ENCODE measurements around the gene F2R. TPM values are rescaled to one million over a fixed set of nuclear protein-coding genes. Genes with fewer than 3 reads are reported as not detected.

F2R gene
- total and polyA plus RNA-seq, 9 donors: 15.3 to 42.2 (median 25.6) TPM

- H3K36me3 ChIP-seq (ENCODE audit: control insufficient read depth, insufficient read depth, low read length): no peaks in the 10 kb centered on the region
- whole genome bisulfite sequencing (ENCODE audit: insufficient coverage): no CpG with 5 or more reads among the region's 3 CpGs
- H3K27ac ChIP-seq (ENCODE audit: low read length): no peak overlapping the region
- H3K9me3 ChIP-seq (replicated peaks; ENCODE audit: control insufficient read depth, low read depth, low read length): no peaks in the 10 kb centered on the region
- H3K27me3 ChIP-seq (ENCODE audit: control insufficient read depth, insufficient read depth, low read length): no peaks in the 10 kb centered on the region
- H3K4me1 ChIP-seq (ENCODE audit: control insufficient read depth, insufficient read depth, low read length): peaks cover 9% of the 10 kb centered on the region
- peak; percentile 35 for DNase-seq
- H3K4me3 ChIP-seq (ENCODE audit: low read length): no peak overlapping the region
These were observed 26.4 kb upstream of the F2R start for GRCh38 chr5:76689321-76690036.

- no peaks in the 10 kb centered on the region for H3K9me3 ChIP-seq (replicated peaks; ENCODE audit: control insufficient read depth, low read depth, low read length)
- peak overlapping the region; percentile 3 for H3K27ac ChIP-seq (ENCODE audit: low read length)
- peaks cover 9% of the 10 kb centered on the region for H3K4me1 ChIP-seq (ENCODE audit: control insufficient read depth, insufficient read depth, low read length)
- no peaks in the 10 kb centered on the region for H3K36me3 ChIP-seq (ENCODE audit: control insufficient read depth, insufficient read depth, low read length)
- H3K4me3 ChIP-seq (ENCODE audit: low read length): no peak overlapping the region
- no peaks in the 10 kb centered on the region for H3K27me3 ChIP-seq (ENCODE audit: control insufficient read depth, insufficient read depth, low read length)
- WGBS (ENCODE audit: insufficient coverage): no CpG with 5 or more reads among the region's 3 CpGs
- DNase-seq: no peak
These were observed 25.8 kb upstream of the F2R start for GRCh38 chr5:76690037-76690679.

GRCh38 chr5:76690704-76691466 is 25.0 kb upstream of the F2R start:
- Histone ChIP-seq H3K4me1 (ENCODE audit: control insufficient read depth, insufficient read depth, low read length) (peaks cover 9% of the 10 kb centered on the region), H3K36me3 (ENCODE audit: control insufficient read depth, insufficient read depth, low read length) (no peaks in the 10 kb centered on the region), H3K27ac (ENCODE audit: low read length) (peak overlapping the region; percentile 74), H3K27me3 (ENCODE audit: control insufficient read depth, insufficient read depth, low read length) (no peaks in the 10 kb centered on the region), H3K9me3 (replicated peaks; ENCODE audit: control insufficient read depth, low read depth, low read length) (no peaks in the 10 kb centered on the region), H3K4me3 (ENCODE audit: low read length) (no peak overlapping the region)
- 38% methylated on average over 2 of the region's 7 CpGs for WGBS (ENCODE audit: insufficient coverage)
- peak; percentile 73 for DNase-seq

GRCh38 chr5:76691467-76692273 is 24.3 kb upstream of the F2R start:
- Histone ChIP-seq H3K36me3 (ENCODE audit: control insufficient read depth, insufficient read depth, low read length) (no peaks in the 10 kb centered on the region), H3K27me3 (ENCODE audit: control insufficient read depth, insufficient read depth, low read length) (no peaks in the 10 kb centered on the region), H3K4me3 (ENCODE audit: low read length) (no peak overlapping the region), H3K9me3 (replicated peaks; ENCODE audit: control insufficient read depth, low read depth, low read length) (no peaks in the 10 kb centered on the region), H3K4me1 (ENCODE audit: control insufficient read depth, insufficient read depth, low read length) (peaks cover 9% of the 10 kb centered on the region), H3K27ac (ENCODE audit: low read length) (peak overlapping the region; percentile 74)
- WGBS (ENCODE audit: insufficient coverage): 8% methylated on average over 2 of the region's 5 CpGs
- peak; percentile 60 for DNase-seq

- Histone ChIP-seq H3K4me3 (ENCODE audit: low read length) (no peak overlapping the region), H3K4me1 (ENCODE audit: control insufficient read depth, insufficient read depth, low read length) (peaks cover 9% of the 10 kb centered on the region), H3K9me3 (replicated peaks; ENCODE audit: control insufficient read depth, low read depth, low read length) (no peaks in the 10 kb centered on the region), H3K27me3 (ENCODE audit: control insufficient read depth, insufficient read depth, low read length) (no peaks in the 10 kb centered on the region), H3K36me3 (ENCODE audit: control insufficient read depth, insufficient read depth, low read length) (no peaks in the 10 kb centered on the region), H3K27ac (ENCODE audit: low read length) (peak overlapping the region; percentile 74)
- no CpG with 5 or more reads among the region's 6 CpGs for WGBS (ENCODE audit: insufficient coverage)
- no peak for DNase-seq
These were observed 23.7 kb upstream of the F2R start for GRCh38 chr5:76692274-76692540.

- DNase-seq: no peak
- Histone ChIP-seq H3K27me3 (ENCODE audit: control insufficient read depth, insufficient read depth, low read length) (no peaks in the 10 kb centered on the region), H3K36me3 (ENCODE audit: control insufficient read depth, insufficient read depth, low read length) (no peaks in the 10 kb centered on the region), H3K4me3 (ENCODE audit: low read length) (no peak overlapping the region), H3K27ac (ENCODE audit: low read length) (peak overlapping the region; percentile 60), H3K9me3 (replicated peaks; ENCODE audit: control insufficient read depth, low read depth, low read length) (no peaks in the 10 kb centered on the region), H3K4me1 (ENCODE audit: control insufficient read depth, insufficient read depth, low read length) (peaks cover 9% of the 10 kb centered on the region)
- 60% methylated on average over 1 of the region's 3 CpGs for WGBS (ENCODE audit: insufficient coverage)
These were observed 23.3 kb upstream of the F2R start for GRCh38 chr5:76692651-76693050.

GRCh38 chr5:76693141-76693540 is 22.8 kb upstream of the F2R start:
- H3K36me3 ChIP-seq (ENCODE audit: control insufficient read depth, insufficient read depth, low read length): no peaks in the 10 kb centered on the region
- H3K4me3 ChIP-seq (ENCODE audit: low read length): no peak overlapping the region
- H3K9me3 ChIP-seq (replicated peaks; ENCODE audit: control insufficient read depth, low read depth, low read length): no peaks in the 10 kb centered on the region
- H3K27ac ChIP-seq (ENCODE audit: low read length): no peak overlapping the region
- WGBS (ENCODE audit: insufficient coverage): 60% methylated on average over 1 of the region's 3 CpGs
- H3K4me1 ChIP-seq (ENCODE audit: control insufficient read depth, insufficient read depth, low read length): peaks cover 9% of the 10 kb centered on the region
- H3K27me3 ChIP-seq (ENCODE audit: control insufficient read depth, insufficient read depth, low read length): no peaks in the 10 kb centered on the region
- DNase-seq: no peak

GRCh38 chr5:76694317-76694716 is 21.6 kb upstream of the F2R start:
- WGBS (ENCODE audit: insufficient coverage): no CpG with 5 or more reads among the region's 2 CpGs
- Histone ChIP-seq H3K4me3 (ENCODE audit: low read length) (no peak overlapping the region), H3K36me3 (ENCODE audit: control insufficient read depth, insufficient read depth, low read length) (no peaks in the 10 kb centered on the region), H3K27ac (ENCODE audit: low read length) (no peak overlapping the region), H3K4me1 (ENCODE audit: control insufficient read depth, insufficient read depth, low read length) (peaks cover 9% of the 10 kb centered on the region), H3K9me3 (replicated peaks; ENCODE audit: control insufficient read depth, low read depth, low read length) (no peaks in the 10 kb centered on the region), H3K27me3 (ENCODE audit: control insufficient read depth, insufficient read depth, low read length) (no peaks in the 10 kb centered on the region)
- DNase-seq: no peak

GRCh38 chr5:76695346-76695745 is 20.6 kb upstream of the F2R start:
- peaks cover 9% of the 10 kb centered on the region for H3K4me1 ChIP-seq (ENCODE audit: control insufficient read depth, insufficient read depth, low read length)
- H3K27me3 ChIP-seq (ENCODE audit: control insufficient read depth, insufficient read depth, low read length): no peaks in the 10 kb centered on the region
- H3K36me3 ChIP-seq (ENCODE audit: control insufficient read depth, insufficient read depth, low read length): no peaks in the 10 kb centered on the region
- no peak for DNase-seq
- no peak overlapping the region for H3K27ac ChIP-seq (ENCODE audit: low read length)
- H3K4me3 ChIP-seq (ENCODE audit: low read length): no peak overlapping the region
- 69% methylated on average over 2 of the region's 6 CpGs for WGBS (ENCODE audit: insufficient coverage)
- H3K9me3 ChIP-seq (replicated peaks; ENCODE audit: control insufficient read depth, low read depth, low read length): no peaks in the 10 kb centered on the region

- no CpG with 5 or more reads among the region's 1 CpG for WGBS (ENCODE audit: insufficient coverage)
- no peak overlapping the region for H3K27ac ChIP-seq (ENCODE audit: low read length)
- DNase-seq: no peak
- H3K4me1 ChIP-seq (ENCODE audit: control insufficient read depth, insufficient read depth, low read length): peaks cover 4% of the 10 kb centered on the region
- H3K36me3 ChIP-seq (ENCODE audit: control insufficient read depth, insufficient read depth, low read length): no peaks in the 10 kb centered on the region
- no peak overlapping the region for H3K4me3 ChIP-seq (ENCODE audit: low read length)
- H3K27me3 ChIP-seq (ENCODE audit: control insufficient read depth, insufficient read depth, low read length): no peaks in the 10 kb centered on the region
- no peaks in the 10 kb centered on the region for H3K9me3 ChIP-seq (replicated peaks; ENCODE audit: control insufficient read depth, low read depth, low read length)
These were observed 19.7 kb upstream of the F2R start for GRCh38 chr5:76696251-76696650.

All from muscle of leg (tissue), 11 donors.